COLO829 (cell line): ENCODE measurements around the gene CATSPERE.

Experiments used
- DNase-seq: peaks from one replicate; pipeline ENCODE4 v3.0.0; 2012; ENCODE audit warnings: low spot score

CATSPERE gene

GRCh38 chr1:244461245-244462071 is at the start of gene CATSPERE:
Gene CATSPERE (plus strand): TSS chr1:244461273. CDS start chr1:244461430, 157 bp downstream.
- peak; percentile 40 for DNase-seq

GRCh38 chr1:244412176-244412575 is 48.9 kb upstream of the CATSPERE start:
- no peak for DNase-seq

GRCh38 chr1:244413736-244414135 is 47.3 kb upstream of the CATSPERE start:
- no peak for DNase-seq

GRCh38 chr1:244414543-244414942 is 46.5 kb upstream of the CATSPERE start:
- no peak for DNase-seq

GRCh38 chr1:244419024-244419423 is 42.0 kb upstream of the CATSPERE start:
- DNase-seq, result no peak

GRCh38 chr1:244422174-244422573 is 38.9 kb upstream of the CATSPERE start:
- no peak for DNase-seq

GRCh38 chr1:244424649-244425334 is 36.3 kb upstream of the CATSPERE start:
- DNase-seq, result no peak

- no peak for DNase-seq
These were observed 33.4 kb upstream of the CATSPERE start for GRCh38 chr1:244427647-244428046.

GRCh38 chr1:244429818-244430217 is 31.3 kb upstream of the CATSPERE start:
- no peak for DNase-seq

- DNase-seq, result no peak
These were observed 29.9 kb upstream of the CATSPERE start for GRCh38 chr1:244431166-244431565.

- DNase-seq, result no peak
These were observed 25.4 kb upstream of the CATSPERE start for GRCh38 chr1:244435562-244436205.

GRCh38 chr1:244436336-244437085 is 24.6 kb upstream of the CATSPERE start:
- DNase-seq, result no peak

- DNase-seq, result no peak
These were observed 24.0 kb upstream of the CATSPERE start for GRCh38 chr1:244437086-244437468.

- DNase-seq, result no peak
These were observed 21.6 kb upstream of the CATSPERE start for GRCh38 chr1:244439391-244440032.

- no peak for DNase-seq
These were observed 18.2 kb upstream of the CATSPERE start for GRCh38 chr1:244442850-244443249.

GRCh38 chr1:244444854-244445253 is 16.2 kb upstream of the CATSPERE start:
- DNase-seq, result peak; percentile 40

- peak; percentile 96 for DNase-seq
These were observed 15.5 kb upstream of the CATSPERE start for GRCh38 chr1:244445320-244446181.

GRCh38 chr1:244447024-244447423 is 14.0 kb upstream of the CATSPERE start:
- no peak for DNase-seq

GRCh38 chr1:244447552-244447951 is 13.5 kb upstream of the CATSPERE start:
- DNase-seq, result no peak

GRCh38 chr1:244448279-244449036 is 12.6 kb upstream of the CATSPERE start:
- no peak for DNase-seq
